HepG2 (cell line): ENCODE data around the gene P2RX6. TPM values are rescaled to one million over a fixed set of nuclear protein-coding genes. Genes with fewer than 3 reads are reported as not detected.
A peak's percentile ranks its signal among the peaks of the same experiment; 100 is the strongest.

Source experiments
- ARID5B ChIP-seq: IDR thresholded peaks from 2 replicates; pipeline ENCODE4 v1.4.0; 2020; ENCODE audit warnings: mild to moderate bottlenecking, missing genetic modification reagents
- HIC2 ChIP-seq: sonication (generic); formaldehyde crosslinking; IDR thresholded peaks from 2 replicates; pipeline ENCODE4 v1.9.0; 2022; ENCODE audit warnings: low read depth, missing genetic modification reagents
- HIVEP1 ChIP-seq: sonication (generic); formaldehyde crosslinking; IDR thresholded peaks from 2 replicates; pipeline ENCODE4 v1.4.0; 2020; ENCODE audit warnings: mild to moderate bottlenecking, missing genetic modification reagents
- NFAT5 ChIP-seq: sonication (generic); formaldehyde crosslinking; IDR thresholded peaks from 2 replicates; pipeline ENCODE4 v1.4.0; 2020; ENCODE audit warnings: missing genetic modification reagents
- NFKBIZ ChIP-seq: IDR thresholded peaks from 2 replicates; pipeline ENCODE4 v1.6.1; 2018; ENCODE audit warnings: missing genetic modification reagents, missing compliant biosample characterization
- NFRKB ChIP-seq: fragments of 450-650 bp; IDR thresholded peaks from 2 replicates; pipeline ENCODE4 v1.6.1; 2017
- ZBTB1 ChIP-seq: sonication (generic); formaldehyde crosslinking; IDR thresholded peaks from 2 replicates; pipeline ENCODE4 v1.4.0; 2020; ENCODE audit warnings: missing genetic modification reagents, borderline replicate concordance
- ZBTB49 ChIP-seq: sonication (generic); formaldehyde crosslinking; IDR thresholded peaks from 2 replicates; pipeline ENCODE4 v1.4.0; 2020; ENCODE audit warnings: missing genetic modification reagents, borderline replicate concordance
- ZFP82 ChIP-seq: sonication (generic); formaldehyde crosslinking; IDR thresholded peaks from 2 replicates; pipeline ENCODE4 v1.5.1; 2020; ENCODE audit warnings: mild to moderate bottlenecking, missing genetic modification reagents, borderline replicate concordance
- ZMYM4 ChIP-seq: sonication (generic); formaldehyde crosslinking; IDR thresholded peaks from 2 replicates; pipeline ENCODE4 v1.8.1; 2023; ENCODE audit warnings: mild to moderate bottlenecking, missing genetic modification reagents
- ZNF383 ChIP-seq: sonication (generic); formaldehyde crosslinking; IDR thresholded peaks from 2 replicates; pipeline ENCODE4 v1.4.0; 2020; ENCODE audit warnings: missing genetic modification reagents, mild to moderate bottlenecking, borderline replicate concordance
- ZNF564 ChIP-seq: sonication (generic); formaldehyde crosslinking; IDR thresholded peaks from 2 replicates; pipeline ENCODE4 v1.8.1; 2023; ENCODE audit warnings: mild to moderate bottlenecking, missing genetic modification reagents
- polyA plus RNA-seq, 8 experiments: library from polyadenylated mRNA; depleted of rRNA in 3 of 8; stranded (reverse) in 7 of 8; unstranded in 1 of 8; fragments of >200 nt; fragmentation: Illumina TruSeq in 4 of 8; extraction: Trizol in 4 of 8; gene quantifications; 2 replicates each; pipeline versions ENCODE4 v1.2.1 to v1.2.3, GENCODE V29; 2011 to 2016; ENCODE audit warnings: low read depth in 4 of 8, missing spikeins in 1 of 8, mixed read lengths in 1 of 8; ENCODE audit not compliant: insufficient read depth in 1 of 8
- total RNA-seq, 5 experiments: library from RNA; depleted of rRNA; stranded (reverse); fragments of >200 nt; fragmentation: Illumina TruSeq; extraction: Trizol; gene quantifications; 2 replicates each; pipeline ENCODE4 v1.2.3, GENCODE V29; 2016; ENCODE audit warnings: low read depth in 1 of 5

Gene P2RX6
- total and polyA plus RNA-seq, 2 of the 13 experiments (the other 11 are each of a cell fraction or from before 2014, with no cell fraction given), result 0.04 to 0.12 TPM

- TF ChIP-seq NFAT5, result no peak
- no peak for TF ChIP-seq HIVEP1
- TF ChIP-seq HIC2, result peak; percentile 69
- TF ChIP-seq NFKBIZ (CRISPR knock-in tag), result peak; percentile 76; the same call in 1 of the 2 replicates
- peak; percentile 70; the same call in 1 of the 2 replicates for TF ChIP-seq ZBTB49 (CRISPR knock-in tag)
- peak; percentile 66; the same call in 1 of the 2 replicates for TF ChIP-seq ZMYM4
- TF ChIP-seq ZFP82 (CRISPR knock-in tag), result no peak
- no peak for TF ChIP-seq NFRKB
- no peak for TF ChIP-seq ZNF383 (CRISPR knock-in tag)
- TF ChIP-seq ARID5B (CRISPR knock-in tag), result peak; percentile 63; the same call in 1 of the 2 replicates
- TF ChIP-seq ZBTB1 (CRISPR knock-in tag), result no peak
- no peak for TF ChIP-seq ZNF564 (CRISPR knock-in tag)
- TF ChIP-seq, all 625 proteins: peak for 188
Observed at GRCh38 chr22:21009638-21010425, 5.1 kb upstream of the P2RX6 start (continued).
